ENCODE results near the gene TCP11L1. TPM values are rescaled to one million over a fixed set of nuclear protein-coding genes. Genes with fewer than 3 reads are reported as not detected.
"Not testable (repeated sequence)": the region's sequence is repeated elsewhere in the genome, so short reads cannot be mapped to it uniquely, and the experiment has no call there.

Gene TCP11L1
- total RNA-seq, 3 donors from 2014 or later, result 8.2 to 14.1 (median 11.1) TPM

DNA sequence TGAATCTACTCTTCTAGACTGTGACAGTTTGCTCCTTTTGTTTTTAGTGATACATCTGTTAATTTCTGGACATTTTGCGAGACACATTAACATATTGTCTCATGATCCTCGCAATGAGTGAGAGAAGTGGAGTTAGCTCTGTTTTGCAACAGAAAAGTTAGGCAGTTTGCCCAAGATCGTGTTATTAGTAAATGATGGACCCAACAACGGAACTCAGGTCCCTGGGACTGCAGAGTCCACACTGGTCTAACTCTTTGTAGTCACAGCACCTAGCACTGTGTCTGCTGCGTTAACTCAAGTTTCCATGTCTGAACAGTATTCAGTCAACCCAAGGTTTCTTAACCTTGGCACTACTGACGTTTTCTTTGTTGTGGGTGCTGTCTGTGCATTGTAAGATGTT lies 20.5 kb upstream of the TCP11L1 start:
- peaks cover 26% of the 10 kb centered on the region for H3K27me3 Mint-ChIP-seq (ENCODE audit: low read depth)
- peaks cover 22% of the 10 kb centered on the region for H3K4me1 Mint-ChIP-seq (ENCODE audit: low read depth)
- DNase-seq (no peak), ATAC-seq (no peak)
- H3K4me3 Mint-ChIP-seq, result no peak overlapping the region
- H3K9me3 Mint-ChIP-seq, result no peaks in the 10 kb centered on the region
- H3K36me3 Mint-ChIP-seq (ENCODE audit: insufficient read depth), result no peaks in the 10 kb centered on the region

- ATAC-seq, result peak in 1 of 2 donors; percentile 27
- peaks cover 17% of the 10 kb centered on the region for H3K4me1 Mint-ChIP-seq (ENCODE audit: low read depth)
- H3K9me3 Mint-ChIP-seq, result no peaks in the 10 kb centered on the region
- no peak for DNase-seq
- no peak overlapping the region for H3K4me3 Mint-ChIP-seq
- H3K36me3 Mint-ChIP-seq (ENCODE audit: insufficient read depth), result no peaks in the 10 kb centered on the region
- H3K27me3 Mint-ChIP-seq (ENCODE audit: low read depth), result peaks cover 19% of the 10 kb centered on the region
Measured at GRCh38 chr11:33021501-33021900, 17.9 kb upstream of the TCP11L1 start.

DNA sequence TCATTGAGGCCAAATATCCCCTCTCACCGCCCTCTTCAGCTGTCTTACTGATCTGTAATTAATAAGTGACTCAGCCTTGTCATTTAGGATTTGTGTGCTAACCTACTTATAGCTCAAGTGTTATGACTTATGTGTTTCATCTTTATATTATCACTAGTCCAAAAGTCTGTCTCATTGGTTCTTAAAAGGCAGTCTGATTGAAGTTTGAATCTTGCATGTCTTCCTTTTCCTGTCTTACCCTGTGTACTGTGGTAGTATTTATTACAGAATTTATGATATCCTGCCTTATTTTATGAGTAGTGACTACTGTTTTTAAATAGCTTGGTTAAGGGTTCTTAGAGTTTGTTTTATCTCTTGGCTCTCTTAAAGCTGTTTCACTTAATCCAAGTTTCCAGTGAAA lies 17.4 kb upstream of the TCP11L1 start:
- Mint-ChIP-seq H3K4me3 (no peak overlapping the region), H3K9me3 (no peaks in the 10 kb centered on the region), H3K36me3 (ENCODE audit: insufficient read depth) (no peaks in the 10 kb centered on the region), H3K27me3 (ENCODE audit: low read depth) (peaks cover 17% of the 10 kb centered on the region), H3K4me1 (ENCODE audit: low read depth) (peaks cover 15% of the 10 kb centered on the region)
- DNase-seq (no peak), ATAC-seq (peak in 1 of 2 donors; percentile 54)

DNA sequence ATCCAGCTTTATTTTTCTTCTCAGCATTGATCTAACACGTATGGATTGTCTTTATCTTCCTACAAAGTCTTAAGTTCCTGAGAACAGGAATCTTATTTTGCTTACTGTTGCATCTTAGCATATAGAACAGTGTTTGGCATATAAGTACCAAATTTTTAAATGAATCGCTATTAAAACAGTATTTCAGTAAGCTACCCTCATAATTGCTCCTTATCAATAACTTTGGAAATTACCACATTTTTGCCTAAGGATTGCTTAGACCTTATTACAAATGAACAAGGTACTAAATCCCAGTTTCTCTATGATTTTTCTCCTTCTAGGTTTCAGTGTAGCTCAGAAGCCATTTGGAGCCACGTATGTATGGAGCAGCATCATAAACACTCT lies 14.0 kb upstream of the TCP11L1 start:
- Mint-ChIP-seq H3K4me1 (ENCODE audit: low read depth) (peaks cover 10% of the 10 kb centered on the region), H3K27me3 (ENCODE audit: low read depth) (peaks cover 3% of the 10 kb centered on the region), H3K9me3 (no peaks in the 10 kb centered on the region), H3K36me3 (ENCODE audit: insufficient read depth) (no peaks in the 10 kb centered on the region), H3K4me3 (no peak overlapping the region)
- ATAC-seq (no peak), DNase-seq (no peak)

DNA sequence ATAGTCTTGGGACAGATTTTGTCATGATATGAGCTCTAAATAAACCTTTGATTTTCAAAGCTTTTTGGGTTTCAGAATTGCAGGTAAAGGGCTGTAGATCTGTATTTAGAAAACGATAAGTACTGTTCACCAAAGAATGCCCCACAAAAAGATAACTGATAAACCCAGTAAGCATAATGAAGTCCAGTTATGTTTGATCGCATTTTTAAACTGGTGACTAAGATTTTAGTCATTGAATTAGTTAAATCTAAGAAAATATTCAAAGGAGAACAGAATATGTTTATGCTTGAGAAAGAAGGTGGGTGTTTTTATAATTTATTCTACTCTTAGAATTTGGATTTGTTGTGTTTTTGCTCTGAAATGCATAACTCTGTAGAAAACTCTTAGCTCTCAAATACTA lies 12.1 kb upstream of the TCP11L1 start:
- H3K4me3 Mint-ChIP-seq, result no peak overlapping the region
- no peaks in the 10 kb centered on the region for H3K36me3 Mint-ChIP-seq (ENCODE audit: insufficient read depth)
- peaks cover under 1% of the 10 kb centered on the region for H3K4me1 Mint-ChIP-seq (ENCODE audit: low read depth)
- no peak for DNase-seq
- H3K27me3 Mint-ChIP-seq (ENCODE audit: low read depth), result peaks cover 3% of the 10 kb centered on the region
- ATAC-seq, result no peak
- no peaks in the 10 kb centered on the region for H3K9me3 Mint-ChIP-seq

DNA sequence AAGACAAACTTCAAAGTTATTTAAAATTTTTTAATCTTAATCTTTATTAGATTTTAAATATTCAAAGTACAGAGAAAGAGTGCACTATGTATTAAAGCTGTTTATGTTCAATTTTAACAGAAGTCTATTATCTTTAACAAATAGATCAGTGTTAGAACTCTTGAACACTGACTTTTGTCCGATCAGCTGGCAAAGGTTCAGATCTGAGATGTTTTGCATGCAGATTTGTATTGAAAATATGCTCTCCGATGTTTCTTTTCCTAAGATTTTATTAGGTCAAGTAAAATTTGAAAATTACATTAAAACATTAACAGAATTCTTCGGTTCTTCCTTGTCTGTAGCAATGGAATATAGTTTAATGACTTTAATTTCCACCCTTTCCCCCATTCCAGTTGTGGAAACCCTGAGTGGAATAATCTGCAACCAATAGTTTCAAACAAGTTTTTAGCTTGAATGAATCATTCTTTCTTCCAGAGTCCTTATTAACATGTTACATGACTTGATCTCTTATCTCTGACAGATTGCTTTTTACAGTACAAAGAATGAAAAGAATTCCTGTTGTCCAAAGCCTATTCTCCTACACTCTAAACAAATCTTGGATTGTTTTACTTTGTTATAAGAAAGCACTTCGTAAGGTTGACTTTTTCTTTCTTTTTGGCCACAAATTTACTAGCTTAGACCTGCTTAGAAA lies 11.4 kb upstream of the TCP11L1 start:
- Mint-ChIP-seq H3K27me3 (ENCODE audit: low read depth) (peaks cover 4% of the 10 kb centered on the region), H3K9me3 (no peaks in the 10 kb centered on the region), H3K36me3 (ENCODE audit: insufficient read depth) (no peaks in the 10 kb centered on the region), H3K4me1 (ENCODE audit: low read depth) (no peaks in the 10 kb centered on the region), H3K4me3 (no peak overlapping the region)
- no peak for DNase-seq
- no peak for ATAC-seq

DNA sequence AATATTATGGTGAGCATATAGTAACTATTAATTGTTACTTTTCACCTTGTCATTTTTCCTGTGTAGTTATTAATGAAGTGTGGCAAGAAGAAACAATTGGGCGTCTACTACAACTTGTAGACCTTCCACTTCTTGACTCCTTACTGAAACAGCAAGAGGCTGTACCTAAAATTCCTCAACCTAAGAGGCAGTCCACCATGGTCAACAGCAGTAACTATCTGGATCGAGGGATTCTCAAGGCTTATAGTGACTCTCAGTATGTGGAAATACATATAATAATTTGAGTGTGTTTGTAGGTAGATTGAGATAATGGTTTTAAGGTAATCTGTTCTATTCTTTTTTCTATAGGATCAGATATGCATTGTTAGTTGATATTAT lies 10.8 kb upstream of the TCP11L1 start:
- no peak for ATAC-seq
- Mint-ChIP-seq H3K4me1 (ENCODE audit: low read depth) (no peaks in the 10 kb centered on the region), H3K9me3 (no peaks in the 10 kb centered on the region), H3K4me3 (no peak overlapping the region), H3K27me3 (ENCODE audit: low read depth) (peaks cover 5% of the 10 kb centered on the region), H3K36me3 (ENCODE audit: insufficient read depth) (no peaks in the 10 kb centered on the region)
- DNase-seq, result no peak

DNA sequence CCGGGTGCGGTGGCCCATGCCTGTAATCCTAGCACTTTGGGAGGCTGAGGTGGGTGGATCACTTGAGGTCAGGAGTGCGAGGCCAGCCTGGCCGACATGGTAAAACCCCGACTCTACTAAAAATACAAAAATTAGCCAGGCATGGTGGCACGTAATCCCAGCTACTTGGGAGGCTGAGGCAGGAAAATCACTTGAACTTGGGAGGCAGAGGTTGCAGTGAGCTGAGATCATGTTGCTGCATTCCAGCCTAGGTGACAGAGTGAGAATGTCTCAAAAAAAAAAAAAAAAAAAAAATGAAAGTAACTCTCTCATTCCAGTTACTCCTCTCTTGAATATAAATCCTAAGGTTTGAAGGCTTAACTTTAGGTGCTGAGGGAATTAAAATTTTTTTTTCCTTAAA lies 10.2 kb upstream of the TCP11L1 start:
- H3K4me3 Mint-ChIP-seq; H3K27me3 Mint-ChIP-seq (ENCODE audit: low read depth); H3K36me3 Mint-ChIP-seq (ENCODE audit: insufficient read depth); DNase-seq; ATAC-seq; H3K9me3 Mint-ChIP-seq; H3K4me1 Mint-ChIP-seq (ENCODE audit: low read depth): not testable (repeated sequence)

- ATAC-seq (no peak), DNase-seq (no peak)
- Mint-ChIP-seq H3K9me3 (no peaks in the 10 kb centered on the region), H3K27me3 (ENCODE audit: low read depth) (peaks cover 5% of the 10 kb centered on the region), H3K4me3 (no peak overlapping the region), H3K36me3 (ENCODE audit: insufficient read depth) (no peaks in the 10 kb centered on the region), H3K4me1 (ENCODE audit: low read depth) (no peaks in the 10 kb centered on the region)
Measured at GRCh38 chr11:33033493-33033892, 5.9 kb upstream of the TCP11L1 start.

GRCh38 chr11:33035011-33035410 lies 4.4 kb upstream of the TCP11L1 start:
- Mint-ChIP-seq H3K4me1 (ENCODE audit: low read depth) (peaks cover 4% of the 10 kb centered on the region), H3K27me3 (ENCODE audit: low read depth) (peaks cover 5% of the 10 kb centered on the region), H3K4me3 (no peak overlapping the region), H3K9me3 (no peaks in the 10 kb centered on the region), H3K36me3 (ENCODE audit: insufficient read depth) (no peaks in the 10 kb centered on the region)
- no peak for DNase-seq
- ATAC-seq, result no peak

DNA sequence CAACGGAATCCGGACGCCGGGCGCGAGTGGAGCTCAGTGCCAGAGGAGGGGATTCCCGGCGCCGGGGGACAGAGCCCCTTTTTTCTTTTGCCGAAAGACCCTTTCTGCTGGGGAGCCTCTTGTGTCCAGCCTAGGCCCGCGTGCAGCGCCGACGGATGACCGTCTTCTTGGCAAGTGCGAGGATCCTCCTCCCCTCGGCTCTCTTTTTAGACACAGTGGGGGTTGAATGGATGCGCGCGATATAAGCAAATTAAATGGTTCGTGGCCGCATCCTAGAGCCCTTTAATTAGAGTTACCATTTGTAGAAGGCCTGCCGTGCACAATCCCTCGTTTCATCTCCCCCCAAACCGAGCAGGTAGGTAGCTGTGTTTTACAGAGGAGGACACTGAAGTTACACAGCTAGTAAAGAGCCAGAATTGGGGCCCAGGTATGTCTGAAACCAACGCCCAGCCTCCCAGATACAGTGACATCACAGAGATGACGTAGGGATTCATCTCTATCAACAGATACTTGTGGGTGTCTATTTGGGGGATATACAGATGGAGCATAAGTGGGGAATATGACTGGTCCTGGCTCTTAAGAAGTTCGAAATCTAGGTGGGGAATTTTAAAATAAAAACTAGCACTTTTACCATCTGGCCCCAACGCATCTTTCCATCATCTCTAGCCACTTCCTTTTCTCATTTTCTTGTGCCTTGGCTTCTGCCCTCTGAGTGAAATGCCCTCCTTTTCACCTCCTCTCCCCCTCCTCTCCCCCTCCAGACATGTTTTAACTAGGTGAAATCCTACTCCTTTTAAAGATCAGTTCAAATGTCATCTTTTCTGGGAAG lies 875 bp downstream of the TCP11L1 start:
- H3K27me3 Mint-ChIP-seq (ENCODE audit: low read depth), result no peaks in the 10 kb centered on the region
- H3K4me3 Mint-ChIP-seq, result peak overlapping the region; percentile 93
- H3K9me3 Mint-ChIP-seq, result no peaks in the 10 kb centered on the region
- peaks cover 24% of the 10 kb centered on the region for H3K4me1 Mint-ChIP-seq (ENCODE audit: low read depth)
- ATAC-seq (peak; percentile 38 to 51), DNase-seq (peak; percentile 21)
- no peaks in the 10 kb centered on the region for H3K36me3 Mint-ChIP-seq (ENCODE audit: insufficient read depth)

GRCh38 chr11:33040862-33041453 lies 1.6 kb downstream of the TCP11L1 start:
- DNase-seq, result no peak
- Mint-ChIP-seq H3K9me3 (no peaks in the 10 kb centered on the region), H3K36me3 (ENCODE audit: insufficient read depth) (peaks cover 5% of the 10 kb centered on the region), H3K4me1 (ENCODE audit: low read depth) (peaks cover 24% of the 10 kb centered on the region), H3K27me3 (ENCODE audit: low read depth) (no peaks in the 10 kb centered on the region), H3K4me3 (peak overlapping the region; percentile 93)
- ATAC-seq, result peak; percentile 13 to 20

DNA sequence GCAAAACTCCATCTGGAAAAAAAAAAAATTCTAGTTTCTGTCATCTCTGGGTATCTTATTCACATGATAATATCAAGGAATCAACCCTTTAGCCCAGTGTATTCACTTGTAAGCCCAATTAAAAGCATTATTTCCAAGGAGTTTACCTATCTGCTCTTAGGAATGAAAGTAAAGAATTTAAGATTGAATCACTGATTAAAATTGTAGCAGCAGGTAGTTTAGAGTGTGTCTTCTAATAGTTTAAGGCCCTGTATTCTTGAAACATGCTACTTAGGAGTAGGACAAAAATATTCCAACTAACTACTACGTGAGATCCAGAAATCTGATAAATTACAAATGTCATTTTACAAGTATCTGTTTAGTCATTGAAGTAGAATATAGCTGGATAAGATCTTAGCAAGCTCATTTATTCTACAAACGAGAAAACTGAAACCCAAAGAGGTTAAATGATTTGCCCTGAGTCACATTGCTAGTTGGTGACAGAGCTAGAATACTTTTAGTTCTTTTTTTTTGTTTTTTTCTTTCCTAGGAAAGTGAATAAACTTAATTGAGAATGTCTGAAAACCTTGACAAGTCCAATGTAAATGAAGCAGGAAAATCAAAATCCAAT lies 4.0 kb downstream of the TCP11L1 start:
- Mint-ChIP-seq H3K36me3 (ENCODE audit: insufficient read depth) (peaks cover 17% of the 10 kb centered on the region), H3K4me1 (ENCODE audit: low read depth) (peaks cover 24% of the 10 kb centered on the region), H3K9me3 (no peaks in the 10 kb centered on the region), H3K27me3 (ENCODE audit: low read depth) (no peaks in the 10 kb centered on the region), H3K4me3 (no peak overlapping the region)
- DNase-seq (no peak), ATAC-seq (no peak)

- DNase-seq, result no peak
- Mint-ChIP-seq H3K27me3 (ENCODE audit: low read depth) (no peaks in the 10 kb centered on the region), H3K4me3 (no peak overlapping the region), H3K9me3 (no peaks in the 10 kb centered on the region), H3K36me3 (ENCODE audit: insufficient read depth) (peaks cover 21% of the 10 kb centered on the region), H3K4me1 (ENCODE audit: low read depth) (peaks cover 21% of the 10 kb centered on the region)
- ATAC-seq, result no peak
Measured at GRCh38 chr11:33044285-33044756, 4.9 kb downstream of the TCP11L1 start.
